Islet precursor cell (in vitro differentiated cells): ENCODE data around the gene PRR35.

Source experiments
- DNase-seq: peaks from one replicate; pipeline ENCODE4 v3.0.0-alpha.2; 2018

Gene PRR35

DNA sequence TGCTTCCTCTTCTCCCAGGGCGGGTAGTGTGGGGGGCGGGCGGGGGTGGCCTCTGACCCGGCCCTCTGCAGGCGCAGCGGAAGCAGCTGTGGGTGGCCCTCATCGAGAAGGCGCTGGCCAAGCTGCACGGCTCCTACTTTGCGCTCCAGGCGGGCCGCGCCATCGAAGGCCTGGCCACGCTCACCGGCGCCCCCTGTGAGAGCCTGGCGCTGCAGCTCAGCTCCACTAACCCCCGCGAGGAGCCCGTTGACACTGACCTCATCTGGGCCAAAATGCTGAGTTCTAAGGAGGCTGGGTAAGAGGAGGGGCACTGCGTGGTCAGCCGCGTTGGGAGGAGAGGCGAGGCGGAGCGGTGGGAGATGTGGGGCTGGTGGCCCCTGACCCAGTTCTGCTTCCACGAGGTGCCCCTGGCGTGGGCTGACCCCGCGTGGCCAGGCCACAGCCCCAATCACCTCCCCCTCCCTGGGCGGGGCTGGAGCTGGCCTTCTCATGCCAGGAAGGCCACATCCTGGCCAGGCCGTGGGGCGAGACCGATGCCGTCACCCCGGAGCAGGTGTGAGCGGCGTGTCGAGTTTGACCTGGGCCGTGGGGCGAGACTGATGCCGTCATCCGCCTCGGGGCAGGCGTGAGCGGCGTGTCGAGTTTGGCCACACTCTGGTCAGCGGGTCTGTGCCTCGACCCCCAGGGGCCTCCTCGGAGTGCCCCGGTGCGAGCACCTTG, 10.5 kb upstream of the PRR35 start:
- no peak for DNase-seq

DNA sequence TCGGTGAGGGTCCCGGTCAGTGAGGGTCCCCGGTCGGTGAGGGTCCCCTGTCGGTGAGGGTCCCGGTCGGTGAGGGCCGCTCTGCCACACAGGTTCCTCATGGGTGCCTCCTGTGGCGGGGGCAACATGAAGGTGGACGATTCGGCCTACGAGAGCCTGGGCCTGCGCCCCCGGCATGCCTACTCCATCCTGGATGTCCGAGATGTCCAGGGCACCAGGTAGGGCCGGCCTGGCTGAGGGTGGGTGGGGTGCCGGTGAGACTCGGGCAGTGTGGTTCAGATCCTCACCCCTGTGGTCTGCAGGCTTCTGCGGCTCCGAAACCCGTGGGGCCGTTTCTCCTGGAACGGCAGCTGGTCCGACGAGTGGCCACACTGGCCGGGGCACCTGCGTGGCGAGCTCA, 9.0 kb upstream of the PRR35 start:
- no peak for DNase-seq

DNA sequence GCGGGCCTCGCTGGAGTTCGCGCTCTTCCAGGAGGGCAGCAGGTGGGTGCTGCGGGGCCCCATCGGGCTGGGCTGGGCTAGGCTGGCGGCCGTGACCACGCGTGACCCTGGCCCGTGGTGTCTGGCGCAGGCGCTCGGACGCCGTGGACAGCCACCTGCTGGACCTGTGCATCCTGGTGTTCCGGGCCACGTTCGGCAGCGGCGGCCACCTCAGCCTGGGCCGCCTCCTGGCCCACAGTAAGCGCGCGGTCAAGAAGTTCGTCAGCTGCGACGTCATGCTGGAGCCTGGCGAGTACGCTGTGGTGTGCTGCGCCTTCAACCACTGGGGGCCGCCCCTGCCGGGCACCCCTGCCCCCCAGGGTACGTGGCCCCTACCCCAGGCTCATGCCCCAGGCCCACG, 8.0 kb upstream of the PRR35 start:
- DNase-seq, result no peak

DNA sequence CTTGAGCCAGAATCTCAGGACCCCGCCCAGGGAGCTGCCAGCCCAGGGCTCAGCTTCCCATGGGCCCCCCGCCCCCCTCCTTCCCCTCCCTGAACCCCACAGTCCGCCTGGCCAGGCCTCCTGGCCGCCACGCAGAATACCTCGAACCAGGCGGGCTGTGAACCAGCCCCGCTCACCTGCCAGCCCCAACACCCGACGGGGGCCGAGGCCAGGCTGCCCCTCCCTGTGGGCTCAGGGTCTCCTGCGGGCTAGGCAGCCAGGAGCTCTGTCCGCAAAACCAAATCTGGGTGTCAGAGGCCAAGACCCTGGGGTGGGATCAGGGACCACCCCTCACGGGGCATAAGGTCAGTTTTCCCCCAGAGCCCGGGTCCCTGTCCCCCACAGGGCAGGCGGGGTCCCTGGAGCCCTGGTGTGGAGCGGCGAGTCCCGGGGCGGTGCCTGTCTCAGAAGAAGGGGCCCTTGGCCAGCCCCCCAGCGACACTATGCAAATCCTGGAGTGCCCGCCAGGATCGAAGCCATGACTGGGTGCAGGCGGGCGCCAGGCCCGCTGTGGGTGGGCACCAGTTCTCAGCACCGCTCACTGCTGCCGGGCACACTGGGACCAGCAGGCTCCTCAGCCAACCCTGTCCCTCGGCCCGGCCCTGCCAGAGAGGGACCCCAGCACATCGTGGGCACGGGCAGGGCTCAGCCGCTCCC, 6.4 kb upstream of the PRR35 start:
- DNase-seq, result no peak

DNA sequence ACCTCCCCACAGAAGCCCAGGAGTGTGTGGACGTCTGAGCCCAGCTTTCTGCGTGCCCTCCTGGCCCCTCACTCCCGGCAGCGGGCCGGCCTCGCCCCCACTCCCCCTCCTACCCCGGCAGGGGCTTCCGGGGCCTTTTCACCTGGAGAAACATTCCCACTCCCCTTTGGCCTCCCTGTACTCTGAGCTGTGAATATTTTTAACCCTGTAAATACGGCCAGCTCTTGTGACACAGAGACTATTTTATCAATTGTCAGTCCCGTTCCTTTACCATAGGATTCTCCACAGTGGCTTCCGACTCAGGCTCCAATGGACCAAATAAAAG, 5.9 kb upstream of the PRR35 start:
- no peak for DNase-seq

DNA sequence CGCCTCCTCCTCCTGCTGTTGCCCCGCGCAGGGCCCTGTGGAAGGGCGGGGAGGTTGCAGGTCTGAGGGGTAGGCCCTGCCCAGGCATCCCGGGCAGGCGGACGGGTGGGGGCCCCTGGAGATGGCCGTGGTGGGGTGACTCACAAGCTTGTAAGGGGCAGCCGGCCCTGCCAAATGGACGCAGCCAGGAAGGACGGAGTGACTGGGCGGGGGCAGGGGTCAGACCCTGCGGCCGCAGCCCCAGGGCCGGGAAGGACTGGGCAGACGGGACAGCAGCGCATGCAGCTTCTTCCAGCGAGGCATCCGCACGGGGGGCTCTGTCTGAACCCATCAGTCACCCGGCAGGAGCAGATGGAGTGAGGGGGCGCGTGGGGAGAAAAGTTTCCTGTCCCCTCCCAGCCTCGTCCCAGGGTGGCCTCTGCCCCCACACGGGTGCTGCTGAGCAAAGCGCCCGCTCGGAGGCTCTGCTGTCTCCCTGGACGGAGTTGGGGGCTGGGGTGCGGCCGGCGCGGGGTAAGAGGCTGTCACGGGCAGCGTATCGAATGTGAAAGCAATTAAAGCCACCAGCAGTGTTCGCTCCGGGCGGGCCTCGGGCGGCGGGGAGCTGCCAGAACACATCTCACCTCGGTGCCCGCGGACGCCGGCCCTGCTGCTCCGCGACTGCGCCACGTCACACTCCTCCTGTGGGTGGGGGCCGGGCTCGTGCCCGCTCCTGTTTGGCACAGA, 5.4 kb upstream of the PRR35 start:
- no peak for DNase-seq

DNA sequence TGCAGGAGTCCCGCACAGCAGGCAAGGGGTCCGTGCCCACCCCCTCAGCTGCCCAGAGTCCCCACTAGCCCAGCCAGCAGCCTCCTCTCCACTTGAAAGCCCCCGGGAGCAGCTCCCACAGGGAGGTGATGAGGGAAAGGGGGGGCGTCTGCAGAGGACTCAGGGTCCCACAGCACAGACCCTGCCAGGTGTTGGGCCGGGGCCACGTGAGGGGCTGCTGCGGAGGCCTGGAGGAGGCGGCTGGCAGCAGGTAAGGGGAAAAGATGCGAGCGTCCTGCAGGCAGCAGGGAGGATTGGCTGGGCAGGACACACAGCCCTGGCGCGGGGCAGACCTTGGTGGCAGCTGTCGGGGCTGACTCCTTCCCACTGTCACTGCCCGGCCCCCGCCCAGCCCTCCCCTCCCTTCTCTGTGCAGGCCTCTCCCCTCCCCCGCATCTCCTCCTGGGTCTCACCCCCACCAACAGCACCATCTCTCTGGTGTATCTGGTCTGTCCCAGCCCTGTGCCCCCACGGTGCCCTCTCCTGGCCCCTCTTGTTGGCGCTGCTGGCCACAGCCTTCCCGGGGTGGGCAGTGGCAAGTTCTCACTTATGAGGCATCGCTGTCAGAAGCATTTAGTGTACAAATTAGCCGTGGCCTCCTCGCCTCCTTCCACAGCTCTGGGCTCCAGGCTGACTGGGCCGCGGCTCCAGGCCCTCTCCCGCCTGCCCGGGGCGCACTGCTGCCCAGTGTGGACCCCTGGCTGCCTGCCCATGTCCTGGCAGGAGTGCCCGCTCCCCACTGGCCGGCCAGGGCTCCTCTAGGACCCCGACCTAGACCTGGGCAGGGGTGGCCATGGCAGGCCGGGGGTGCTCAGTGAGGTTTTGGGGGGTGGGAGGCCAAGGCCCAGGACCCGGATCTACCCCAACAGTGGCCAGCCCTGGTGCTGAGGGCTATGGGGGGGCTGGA, 4.4 kb upstream of the PRR35 start:
- no peak for DNase-seq

DNA sequence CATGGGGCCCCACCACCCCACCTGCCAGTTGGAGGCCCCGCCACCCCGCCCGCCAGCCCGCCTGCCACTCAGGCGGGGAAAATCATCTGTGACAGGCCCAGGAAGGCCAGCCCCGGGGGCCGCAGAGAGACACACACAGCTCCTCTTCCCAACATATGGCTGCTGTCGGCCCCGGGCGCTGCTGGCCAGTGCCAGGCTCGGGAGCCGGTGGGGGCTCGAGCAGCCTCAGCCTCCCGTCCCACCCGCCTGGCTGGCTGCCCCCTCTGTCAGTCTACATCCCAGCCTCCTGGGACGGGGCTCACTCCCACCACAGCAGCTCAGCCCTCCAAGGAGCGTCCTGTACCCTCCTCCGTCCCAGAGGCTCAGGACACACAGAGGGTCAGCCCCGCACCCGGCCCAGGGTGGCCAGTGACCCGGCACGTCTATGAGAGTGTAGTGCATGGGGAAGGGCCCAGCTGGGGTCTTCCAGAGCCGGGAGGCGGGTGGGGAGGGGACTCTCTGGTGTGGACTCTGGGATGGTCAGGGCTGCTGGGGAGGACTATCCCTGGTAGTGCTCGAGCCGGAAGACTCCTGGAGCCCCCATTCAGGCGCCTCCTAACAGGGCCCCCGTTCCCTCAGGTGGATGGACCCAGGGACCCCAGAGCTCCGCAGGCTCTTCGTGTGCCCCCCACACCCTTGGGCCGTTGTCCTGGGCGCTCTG, 3.6 kb upstream of the PRR35 start:
- DNase-seq, result no peak

DNA sequence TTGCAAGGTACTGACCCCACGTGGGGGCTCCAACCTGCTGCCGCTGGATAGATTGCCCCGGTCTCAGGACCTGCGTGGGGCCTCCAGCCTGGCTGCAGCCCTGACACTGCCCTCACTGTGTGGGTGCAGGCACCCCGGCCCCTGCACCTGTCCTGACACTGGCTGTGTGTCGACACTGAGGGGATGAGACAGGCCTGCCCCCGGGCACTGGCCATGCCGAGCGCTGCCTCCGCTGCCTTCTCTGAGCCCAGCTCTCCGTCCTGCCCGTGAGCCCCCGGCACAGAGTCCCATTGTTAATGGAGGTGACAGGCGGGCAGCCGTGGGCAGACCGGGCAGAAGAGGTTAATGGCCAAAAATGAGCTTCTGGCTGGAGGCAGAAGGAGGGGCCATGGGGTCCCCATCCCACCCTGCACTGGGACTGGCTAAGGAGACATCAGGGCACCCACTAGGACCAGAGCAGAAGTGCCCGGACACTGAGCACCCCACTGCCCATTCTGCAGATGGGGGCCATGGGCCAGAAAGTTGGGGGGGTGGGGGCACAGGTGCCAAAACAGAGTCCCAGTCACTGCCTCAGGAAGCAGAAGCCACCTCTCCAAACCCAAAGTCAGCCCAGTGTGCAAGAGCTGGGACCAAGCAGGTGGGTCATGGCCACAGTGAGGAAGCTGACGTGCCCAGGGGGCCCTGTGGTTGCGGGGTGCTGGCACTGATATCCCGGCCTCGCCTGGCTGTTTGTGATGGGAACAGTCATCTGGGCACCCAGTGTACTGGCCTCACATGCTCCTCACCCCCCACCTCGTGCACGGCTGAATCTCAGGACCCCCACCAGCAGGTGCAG, 2.5 kb upstream of the PRR35 start:
- no peak for DNase-seq

DNA sequence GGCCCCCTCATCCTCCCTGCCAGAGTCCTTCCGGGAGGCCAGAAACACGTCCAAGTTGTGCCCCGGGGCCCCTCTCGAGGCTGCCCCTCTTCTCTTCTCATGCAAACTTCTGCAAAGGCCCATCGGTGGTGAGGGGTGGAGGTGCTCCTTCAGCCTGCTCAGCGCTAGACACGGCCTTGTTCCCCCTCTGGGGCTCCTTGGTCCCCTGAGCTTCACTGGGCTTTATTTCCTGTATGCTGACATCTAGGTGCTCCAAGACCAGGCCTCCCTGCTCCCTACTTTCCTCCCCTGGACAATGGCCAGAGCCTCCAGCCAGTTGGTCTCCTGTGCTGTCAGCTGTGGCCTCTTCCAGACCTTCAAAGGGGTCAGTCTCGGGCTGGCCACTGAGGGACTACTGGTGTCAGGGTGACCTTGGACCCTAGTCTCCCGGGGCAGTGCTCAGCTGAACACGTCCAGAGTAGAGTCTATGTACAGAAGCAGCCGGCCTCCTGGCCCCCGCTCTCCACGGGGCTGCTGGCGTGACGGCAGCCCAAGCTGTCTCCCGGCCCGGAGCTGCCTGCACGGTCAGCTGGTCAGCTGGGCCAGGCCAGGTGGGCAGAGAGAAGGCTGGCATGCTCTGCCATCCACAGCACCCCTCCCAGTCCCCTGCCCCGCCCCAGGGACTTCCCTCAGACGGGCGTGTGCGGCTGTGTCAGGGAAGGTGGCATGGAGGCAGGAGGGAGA, 1.7 kb upstream of the PRR35 start:
- no peak for DNase-seq

DNA sequence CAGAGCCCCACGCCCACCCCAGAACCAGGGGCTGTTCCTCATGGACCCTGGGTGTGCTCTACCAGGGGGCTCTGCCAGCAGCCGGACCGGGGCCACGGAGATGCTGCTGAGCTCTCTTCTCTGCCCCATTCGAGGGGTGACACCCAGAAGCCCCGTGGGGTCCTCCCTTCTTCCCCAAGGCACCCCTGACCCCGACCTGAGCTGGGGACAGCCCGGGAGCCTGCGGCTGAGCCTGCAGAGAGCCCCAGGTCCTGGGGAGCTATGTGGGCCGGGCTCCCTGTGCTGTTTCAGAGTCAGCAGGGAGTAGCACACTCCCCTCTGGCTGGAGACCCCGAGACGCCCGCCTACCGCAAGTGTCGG, 1.2 kb upstream of the PRR35 start:
- DNase-seq, result no peak

DNA sequence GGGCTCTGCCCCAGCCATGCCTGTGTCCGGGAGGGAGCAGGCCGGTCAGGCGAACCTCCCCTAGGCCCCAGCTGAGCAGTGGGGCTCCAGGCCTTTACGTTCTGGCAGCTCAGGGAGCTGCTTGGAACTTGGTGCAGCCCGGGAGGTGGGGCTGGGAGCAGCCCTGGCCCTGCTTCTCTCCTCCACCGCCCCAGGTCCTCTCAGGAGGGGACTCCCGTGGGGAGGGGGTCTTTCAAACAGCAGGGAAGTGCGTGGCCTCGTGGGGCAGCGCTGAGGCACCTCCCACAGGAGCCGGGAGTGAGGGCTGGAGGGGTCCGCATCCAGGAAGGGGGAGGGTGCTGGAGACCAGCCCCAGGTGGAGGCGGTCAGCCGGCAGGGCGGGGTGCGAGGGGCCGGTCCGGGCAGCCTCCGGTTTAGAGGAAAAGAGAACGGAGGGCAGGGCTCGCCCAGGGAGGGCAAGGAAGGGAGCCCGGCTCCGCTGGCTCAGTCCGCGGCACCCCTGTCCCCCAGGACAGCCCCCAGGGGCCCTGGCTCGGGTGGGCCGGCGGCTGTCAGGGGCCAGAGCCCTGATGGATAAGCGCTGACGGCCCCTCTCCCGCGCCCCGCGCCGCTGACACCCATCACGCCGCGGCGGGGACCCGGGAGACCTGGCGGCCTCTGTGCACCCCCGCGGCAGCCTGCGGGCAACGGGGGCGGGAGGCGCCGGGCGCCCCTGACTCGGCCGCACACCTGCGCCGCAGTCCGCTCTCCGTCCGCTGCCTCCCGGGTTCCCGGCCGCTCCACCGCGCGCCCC, 587 bp upstream of the PRR35 start:
- no peak for DNase-seq

DNA sequence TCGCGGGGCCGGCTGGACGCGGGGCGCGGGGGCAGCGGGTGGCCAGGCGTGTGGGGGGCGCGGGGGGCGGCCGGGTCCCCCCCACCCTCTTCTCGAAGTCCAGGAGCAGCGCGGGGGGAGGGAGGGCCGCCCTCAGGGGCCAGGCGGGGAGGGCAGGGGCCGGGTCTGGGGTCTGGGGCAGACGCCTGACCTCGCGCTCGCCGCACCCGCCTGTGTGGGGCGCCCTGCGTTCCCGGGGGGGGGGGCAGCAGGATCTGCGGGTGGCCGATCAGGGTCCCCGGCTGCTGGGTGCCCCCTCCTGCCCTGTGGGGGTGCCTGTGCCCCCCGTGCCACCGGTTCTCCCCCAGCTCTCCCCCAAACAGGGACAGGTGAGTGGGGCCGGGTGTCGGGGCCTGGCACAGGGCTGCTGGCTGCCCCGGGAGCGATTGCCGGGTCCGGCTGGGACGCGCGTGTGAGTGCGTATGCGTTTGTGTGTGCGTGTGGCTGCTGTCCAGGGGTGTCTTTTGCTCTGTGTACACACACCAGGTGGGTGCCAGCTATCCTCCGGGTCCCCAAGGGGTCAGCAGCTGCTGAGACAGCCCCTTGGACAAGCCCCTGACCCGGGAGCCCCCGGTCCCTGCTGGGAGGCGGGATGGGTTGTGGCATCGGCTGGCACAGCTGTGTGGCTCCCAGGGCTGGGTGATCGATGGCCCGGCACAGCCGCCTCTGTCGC, 663 bp downstream of the PRR35 start:
- DNase-seq, result no peak

DNA sequence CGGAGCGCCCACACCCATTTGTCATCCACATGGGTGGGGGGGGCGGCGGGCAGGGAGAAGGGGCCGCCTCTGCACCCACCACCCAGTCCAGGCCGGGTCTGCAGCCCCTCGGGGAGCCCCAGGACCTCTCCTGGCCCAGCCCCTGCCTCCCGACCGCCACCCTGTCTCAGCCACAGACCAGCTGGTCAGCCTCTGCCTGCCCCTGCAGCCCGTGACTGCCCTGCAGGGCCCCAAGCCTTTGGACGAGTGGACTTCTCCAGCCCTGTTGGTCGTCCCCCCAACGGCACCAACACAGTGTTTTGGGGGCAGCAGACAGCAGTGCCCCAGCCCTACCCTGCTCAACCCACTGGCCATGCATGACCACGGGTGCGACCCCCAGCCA, 1.2 kb downstream of the PRR35 start:
- no peak for DNase-seq

DNA sequence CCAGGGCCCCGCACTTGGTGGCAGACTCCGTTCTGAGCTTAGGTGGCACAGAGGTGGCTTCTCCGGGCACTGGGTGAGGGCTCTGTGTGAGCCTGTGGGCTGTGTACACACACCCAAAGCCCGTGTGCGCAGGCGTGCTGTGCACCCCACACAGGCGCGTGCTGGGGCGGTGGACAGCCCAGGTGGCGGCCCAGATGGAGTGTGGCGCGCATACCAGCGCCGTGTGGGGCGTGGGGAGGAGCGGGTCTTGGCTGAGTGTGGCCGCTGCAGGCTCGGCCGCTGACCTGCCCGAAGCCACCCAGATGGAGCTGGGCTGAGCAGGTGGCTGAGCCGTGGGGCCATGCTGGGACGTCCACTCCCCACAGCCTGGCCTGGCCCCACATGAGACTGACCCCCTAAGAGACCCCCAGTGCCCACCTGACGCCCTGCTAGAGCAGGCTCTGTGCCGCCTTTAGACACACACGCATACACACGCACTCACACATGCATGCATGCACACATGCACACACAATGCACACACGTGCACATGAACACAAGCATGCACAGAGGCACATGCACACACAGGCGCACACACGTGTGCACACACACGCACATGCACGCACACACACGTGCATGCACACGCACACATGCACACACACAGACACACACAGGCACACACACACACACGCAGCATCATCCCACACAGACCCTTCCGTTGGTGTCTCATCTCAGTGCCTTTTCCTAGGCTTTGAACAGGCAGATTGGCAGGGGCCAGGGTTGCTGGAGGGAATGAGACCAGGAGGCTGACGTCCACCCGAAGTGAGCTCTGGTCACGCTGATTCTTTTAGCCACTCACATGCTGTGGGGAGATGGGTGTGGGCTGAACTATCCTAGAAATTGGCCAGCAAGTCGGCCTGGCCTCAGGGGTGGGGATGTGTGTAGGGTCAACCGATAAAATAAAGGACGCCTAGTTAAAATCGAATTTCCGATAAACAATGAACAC, 2.1 kb downstream of the PRR35 start:
- no peak for DNase-seq

DNA sequence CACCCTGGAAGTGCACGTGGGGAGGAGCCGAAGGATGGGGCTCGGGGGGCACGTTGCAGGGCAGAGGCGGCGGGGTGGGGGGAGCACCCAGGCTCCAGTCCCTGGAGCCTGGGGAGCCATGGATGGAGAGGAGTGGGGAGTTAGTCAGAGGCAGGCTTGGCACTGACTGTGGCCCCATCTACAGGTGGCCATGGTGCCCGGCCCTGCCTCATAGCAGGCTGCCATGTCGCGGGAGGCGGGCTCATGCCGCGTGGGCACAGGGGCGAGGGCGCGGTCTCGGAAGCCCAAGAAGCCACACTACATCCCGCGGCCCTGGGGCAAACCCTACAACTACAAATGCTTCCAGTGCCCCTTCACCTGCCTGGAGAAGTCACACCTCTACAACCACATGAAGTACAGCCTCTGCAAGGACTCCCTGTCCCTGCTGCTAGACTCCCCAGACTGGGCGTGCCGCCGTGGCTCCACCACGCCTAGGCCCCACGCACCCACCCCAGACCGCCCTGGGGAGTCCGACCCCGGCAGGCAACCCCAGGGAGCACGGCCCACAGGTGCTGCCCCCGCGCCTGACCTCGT, 3.0 kb downstream of the PRR35 start:
- DNase-seq, result no peak

DNA sequence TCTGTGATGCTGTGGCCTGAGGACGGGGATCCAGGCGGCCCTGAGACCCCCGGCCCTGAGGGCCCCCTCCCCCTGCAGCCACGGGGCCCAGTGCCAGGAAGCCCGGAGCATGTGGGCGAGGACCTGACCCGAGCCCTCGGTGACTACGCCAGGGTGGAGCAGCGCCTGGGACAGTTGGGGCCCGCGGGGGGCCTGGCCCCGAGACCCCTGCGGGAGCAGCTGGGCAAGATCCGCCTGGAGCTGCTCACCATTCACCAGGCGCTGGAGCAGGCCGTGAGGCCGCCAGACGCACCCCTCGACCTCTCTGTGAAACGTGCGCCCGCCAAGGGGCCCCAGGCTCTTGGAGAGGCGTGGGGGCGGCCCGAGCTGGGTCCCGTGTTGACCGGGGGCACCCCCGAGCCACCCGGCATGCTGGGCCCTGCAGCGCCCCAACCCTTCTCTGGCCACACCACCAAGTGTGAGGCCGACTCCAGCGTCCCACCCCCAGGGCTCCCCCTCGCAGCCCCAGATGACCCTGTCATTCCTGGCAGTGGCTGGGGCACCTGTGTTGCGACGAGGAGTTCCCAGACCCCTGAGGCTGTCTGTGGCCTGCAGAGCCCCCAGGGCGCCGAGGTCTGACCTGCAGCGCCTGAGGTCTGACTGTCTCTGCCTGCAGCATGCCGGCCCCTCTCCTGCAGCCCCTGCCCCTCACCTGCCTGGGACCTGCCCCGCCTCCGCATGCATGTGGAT, 4.7 kb downstream of the PRR35 start:
- no peak for DNase-seq
